Mucosa of descending colon (tissue), 3 donors: ENCODE results near the gene PPARA. TPM values are rescaled to one million over a fixed set of nuclear protein-coding genes. Genes with fewer than 3 reads are reported as not detected.
A peak's percentile ranks its signal among the peaks of the same experiment; 100 is the strongest.

ENCODE experiments used
- ATAC-seq: fragments of 200-7000 bp; cut with Tn5 transposase; one replicate; pipeline ENCODE4 v1.9.1; 2020; ENCODE audit warnings: mild to moderate bottlenecking, moderate library complexity
- DNase-seq, 3 donors: peaks; one replicate each; pipeline ENCODE4 v3.0.0-alpha.2; 2020
- H3K36me3 ChIP-seq: fragments of 200-600 bp; one replicate; pipeline ENCODE4 v1.8.0; 2021; ENCODE audit warnings: low read depth, mild to moderate bottlenecking
- H3K4me1 ChIP-seq: fragments of 200-600 bp; one replicate; pipeline ENCODE4 v1.8.0; 2021; ENCODE audit warnings: low read depth, mild to moderate bottlenecking
- H3K4me3 ChIP-seq: fragments of 200-600 bp; one replicate; pipeline ENCODE4 v1.8.0; 2021; ENCODE audit warnings: mild to moderate bottlenecking
- H3K9me3 ChIP-seq: fragments of 200-600 bp; one replicate; pipeline ENCODE4 v1.8.0; 2021; ENCODE audit warnings: mild to moderate bottlenecking
- intact Hi-C, 2 donors: fragments of 100-400 bp; cut with DNase I in 1 of 2; cut with micrococcal nuclease in 1 of 2; formaldehyde crosslinking; loops; one replicate each; pipeline versions ENCODE4 v1.11.0 to v1.11.1; 2022; cut with DNase I, micrococcal nuclease
- total RNA-seq, 3 donors: library from RNA; stranded (reverse); fragmentation: NEBNext Ultra II Directional in 2 of 3; extraction: Animal tissue kit (Norgen Biotek cat#: 25700) in 2 of 3; gene quantifications; one replicate each; pipeline versions ENCODE4 v1.2.1 to v1.2.4, GENCODE V29; 2021 to 2023
- TF ChIP-seq, protein P1 (sequence below): fragments of 200-600 bp; IDR thresholded peaks from one replicate; pipeline ENCODE4 v1.8.0; 2022; ENCODE audit warnings: antibody characterized with exemption, mild to moderate bottlenecking
- donor health status: DM: no; HTN: no; CAD: no; lungs with moderate emphysema.
- donor health status: DM: no; HTN: no; CAD: no.
- donor health status: DM: no; HTN: yes; CAD: no.

The PPARA gene
- total RNA-seq, 3 donors from 2014 or later, result 57.9 to 81.4 (median 58.5) TPM

DNA sequence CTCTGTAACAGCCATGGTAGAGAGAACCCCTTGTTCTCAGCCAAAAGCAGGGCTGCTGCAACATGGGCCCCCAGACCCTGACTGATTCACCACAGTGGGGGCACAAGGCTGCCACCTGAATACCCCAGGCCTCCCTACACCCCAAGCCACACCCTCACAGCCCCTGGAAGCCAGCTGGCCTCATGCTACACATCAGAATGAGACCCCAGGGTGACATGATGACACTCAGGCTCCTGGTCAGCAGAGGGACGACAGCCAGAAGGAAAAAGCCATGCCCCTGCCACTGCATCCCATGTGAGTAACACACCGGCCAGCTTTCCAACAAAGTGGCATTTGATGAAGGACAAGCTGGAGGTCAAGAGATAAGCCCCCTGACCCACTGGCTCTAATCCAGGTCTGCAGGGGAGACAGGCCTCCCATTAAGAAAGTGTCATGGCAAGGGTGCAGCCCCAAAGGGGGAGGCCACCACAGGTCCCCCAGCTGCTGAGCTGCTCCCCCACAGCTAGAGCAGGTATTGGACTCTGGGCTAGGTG is 97.2 kb downstream of the PPARA start:
- peaks cover 11% of the 10 kb centered on the region for H3K4me1 ChIP-seq
- TF ChIP-seq, protein P1, sequence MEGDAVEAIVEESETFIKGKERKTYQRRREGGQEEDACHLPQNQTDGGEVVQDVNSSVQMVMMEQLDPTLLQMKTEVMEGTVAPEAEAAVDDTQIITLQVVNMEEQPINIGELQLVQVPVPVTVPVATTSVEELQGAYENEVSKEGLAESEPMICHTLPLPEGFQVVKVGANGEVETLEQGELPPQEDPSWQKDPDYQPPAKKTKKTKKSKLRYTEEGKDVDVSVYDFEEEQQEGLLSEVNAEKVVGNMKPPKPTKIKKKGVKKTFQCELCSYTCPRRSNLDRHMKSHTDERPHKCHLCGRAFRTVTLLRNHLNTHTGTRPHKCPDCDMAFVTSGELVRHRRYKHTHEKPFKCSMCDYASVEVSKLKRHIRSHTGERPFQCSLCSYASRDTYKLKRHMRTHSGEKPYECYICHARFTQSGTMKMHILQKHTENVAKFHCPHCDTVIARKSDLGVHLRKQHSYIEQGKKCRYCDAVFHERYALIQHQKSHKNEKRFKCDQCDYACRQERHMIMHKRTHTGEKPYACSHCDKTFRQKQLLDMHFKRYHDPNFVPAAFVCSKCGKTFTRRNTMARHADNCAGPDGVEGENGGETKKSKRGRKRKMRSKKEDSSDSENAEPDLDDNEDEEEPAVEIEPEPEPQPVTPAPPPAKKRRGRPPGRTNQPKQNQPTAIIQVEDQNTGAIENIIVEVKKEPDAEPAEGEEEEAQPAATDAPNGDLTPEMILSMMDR, result no peak
- no peak overlapping the region for H3K4me3 ChIP-seq
- DNase-seq, result no peak
- intact Hi-C loops, result no loop called here
- H3K36me3 ChIP-seq, result no peaks in the 10 kb centered on the region
- no peaks in the 10 kb centered on the region for H3K9me3 ChIP-seq
- no peak for ATAC-seq

DNA sequence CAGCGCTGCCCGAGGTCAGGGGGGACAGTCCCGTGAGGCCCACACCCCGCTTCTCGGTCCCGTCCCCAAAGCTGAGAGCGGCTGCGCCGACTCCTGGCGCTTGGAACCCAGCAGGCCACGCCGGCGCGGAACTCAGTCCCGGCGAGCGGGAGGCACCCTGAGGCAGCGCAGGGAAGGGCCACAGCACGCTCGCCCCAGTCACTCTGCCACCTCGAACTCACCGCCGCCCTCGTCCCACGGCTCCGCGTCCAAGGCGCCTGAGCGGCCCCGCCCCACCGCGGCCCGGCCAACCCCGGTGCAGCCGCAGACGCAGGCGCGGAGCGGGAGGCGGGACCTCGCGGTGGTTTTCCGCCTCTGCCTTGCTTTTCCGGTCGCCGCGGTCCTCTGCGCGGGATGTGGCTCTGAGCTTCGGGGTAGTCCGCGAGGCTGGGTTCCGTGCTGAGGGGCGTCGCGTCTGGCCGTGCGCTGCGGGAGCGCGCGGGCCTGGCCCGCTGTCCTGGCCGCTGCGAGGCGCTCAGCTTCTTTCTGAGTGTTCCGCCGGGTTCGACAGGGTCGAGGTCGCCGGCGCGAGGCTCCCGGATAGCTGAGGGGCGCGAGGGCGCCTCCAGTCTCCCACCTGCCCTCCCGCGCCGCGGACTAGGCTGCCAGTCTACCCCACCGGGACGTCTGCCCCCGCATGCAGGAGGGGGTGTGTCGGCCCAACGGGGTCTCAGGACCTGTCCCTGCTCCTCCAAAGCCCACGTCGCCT is 99.9 kb downstream of the PPARA start, which contains the start of gene CDPF1:
TSS of gene CDPF1 (minus strand) at position 259 of the 748 bp plus-strand sequence. CDS start 2,009 bp downstream, outside the sequence.
- Histone ChIP-seq H3K9me3 (no peaks in the 10 kb centered on the region), H3K4me3 (peak within 1 kb of the TSS; percentile 54), H3K4me1 (peaks cover 11% of the 10 kb centered on the region), H3K36me3 (no peaks in the 10 kb centered on the region)
- DNase-seq (peak; percentile 94 to 97 (median 95)), ATAC-seq (peak; percentile 98)
- intact Hi-C loops, result no loop called here
- TF ChIP-seq, protein P1, result no peak

DNA sequence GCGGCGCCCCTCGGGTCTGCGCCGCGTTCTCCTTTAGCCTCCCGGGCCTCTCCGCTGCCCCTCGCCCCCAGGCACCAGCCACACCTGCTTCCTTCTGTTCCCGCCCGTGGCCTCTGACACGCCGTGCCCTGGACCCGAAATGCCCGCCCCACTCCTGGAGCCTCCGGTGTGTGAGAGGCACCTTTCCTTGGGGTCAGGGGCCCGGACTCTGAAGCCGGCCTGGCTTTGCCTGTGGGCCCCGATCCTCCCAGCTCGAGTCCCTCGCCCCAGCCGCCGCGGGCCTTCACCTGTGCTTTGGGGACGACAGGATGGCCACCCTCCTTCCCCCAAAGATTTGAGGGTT is 100.4 kb downstream of the PPARA start:
- ATAC-seq (peak; percentile 41), DNase-seq (peak in 1 of 3 donors; percentile 29)
- Histone ChIP-seq H3K4me3 (peak overlapping the region; percentile 54), H3K36me3 (no peaks in the 10 kb centered on the region), H3K4me1 (peaks cover 11% of the 10 kb centered on the region), H3K9me3 (no peaks in the 10 kb centered on the region)
- intact Hi-C loops, result no loop called here
- TF ChIP-seq, protein P1, result no peak

GRCh38 chr22:46251266-46251665 is 100.9 kb downstream of the PPARA start:
- intact Hi-C loops, result no loop called here
- H3K4me3 ChIP-seq, result no peak overlapping the region
- H3K36me3 ChIP-seq, result no peaks in the 10 kb centered on the region
- peaks cover 11% of the 10 kb centered on the region for H3K4me1 ChIP-seq
- ATAC-seq (no peak), DNase-seq (no peak)
- TF ChIP-seq, protein P1, result no peak
- no peaks in the 10 kb centered on the region for H3K9me3 ChIP-seq

DNA sequence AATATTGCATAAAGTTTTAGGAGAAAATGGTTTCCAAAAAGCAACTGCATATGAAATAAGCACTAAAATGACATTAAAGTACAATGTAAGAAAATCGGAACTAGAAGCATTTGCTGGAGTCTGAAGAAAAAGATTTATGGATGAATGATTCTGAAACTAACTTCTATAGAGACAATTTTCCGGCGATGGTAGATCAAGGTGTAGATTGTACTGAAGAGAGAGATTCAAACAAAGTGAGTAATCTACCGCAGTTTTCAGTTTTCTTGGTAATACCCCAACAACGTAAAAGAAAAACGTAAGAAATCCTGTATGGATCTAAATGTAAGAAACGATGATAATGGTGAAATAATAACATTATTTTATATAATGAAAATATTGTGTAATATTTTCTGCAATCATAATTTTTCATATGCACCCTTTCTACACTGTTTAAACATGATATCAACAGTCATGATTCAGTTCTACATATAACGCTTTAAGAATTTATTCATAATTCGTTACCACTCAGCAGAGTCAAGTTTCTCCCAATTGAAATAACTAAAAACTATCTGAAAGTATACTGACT is 101.6 kb downstream of the PPARA start:
- TF ChIP-seq, protein P1, result no peak
- Histone ChIP-seq H3K9me3 (no peaks in the 10 kb centered on the region), H3K4me1 (peaks cover 11% of the 10 kb centered on the region), H3K4me3 (no peak overlapping the region), H3K36me3 (no peaks in the 10 kb centered on the region)
- no peak for ATAC-seq
- intact Hi-C loops, result no loop called here
- DNase-seq, result no peak
